HG03103 (cell line): ENCODE results near the gene PMEPA1.

Source experiments
- ATAC-seq: cut with Tn5 transposase; IDR thresholded peaks from one replicate; pipeline ENCODE4 v1.9.1; 2021; ENCODE audit warnings: low read depth; ENCODE audit not compliant: unreplicated experiment

PMEPA1 gene

GRCh38 chr20:57614490-57615444 is 95.0 kb downstream of the PMEPA1 start:
- ATAC-seq: no peak

- ATAC-seq: no peak
Measured at GRCh38 chr20:57613481-57613921, 96.3 kb downstream of the PMEPA1 start.

- no peak for ATAC-seq
Measured at GRCh38 chr20:57612916-57613315, 96.9 kb downstream of the PMEPA1 start.

GRCh38 chr20:57612436-57612835 is 97.4 kb downstream of the PMEPA1 start:
- no peak for ATAC-seq

- no peak for ATAC-seq
Measured at GRCh38 chr20:57611586-57612311, 98.1 kb downstream of the PMEPA1 start.

GRCh38 chr20:57610261-57610952 is 99.4 kb downstream of the PMEPA1 start:
- no peak for ATAC-seq

- ATAC-seq: no peak
Measured at GRCh38 chr20:57609842-57610167, 100.0 kb downstream of the PMEPA1 start.

- no peak for ATAC-seq
Measured at GRCh38 chr20:57609086-57609841, 100.6 kb downstream of the PMEPA1 start.

- no peak for ATAC-seq
Measured at GRCh38 chr20:57608516-57608915, 101.3 kb downstream of the PMEPA1 start.

- ATAC-seq: no peak
Measured at GRCh38 chr20:57605878-57606277, 103.9 kb downstream of the PMEPA1 start.

- no peak for ATAC-seq
Measured at GRCh38 chr20:57605045-57605444, 104.8 kb downstream of the PMEPA1 start.

GRCh38 chr20:57603120-57603519 is 106.7 kb downstream of the PMEPA1 start:
- no peak for ATAC-seq

GRCh38 chr20:57601737-57602136 is 108.1 kb downstream of the PMEPA1 start:
- no peak for ATAC-seq

GRCh38 chr20:57601211-57601570 is 108.6 kb downstream of the PMEPA1 start:
- ATAC-seq: no peak

- no peak for ATAC-seq
Measured at GRCh38 chr20:57600320-57601210, 109.2 kb downstream of the PMEPA1 start.

- no peak for ATAC-seq
Measured at GRCh38 chr20:57598491-57598890, 111.3 kb downstream of the PMEPA1 start.
